ENCODE measurements around the gene MRPS7. TPM values are rescaled to one million over a fixed set of nuclear protein-coding genes. Genes with fewer than 3 reads are reported as not detected.

Gene MRPS7
- total and polyA plus RNA-seq, 2 donors (not counting 1 experiment from before 2014, with no cell fraction given): 44.2 to 51.5 TPM

- TF ChIP-seq EZH2 (IDR thresholded peaks at IDR 0.05; ENCODE audit: low read length, missing control alignments) (no peak), CTCF (conservative IDR thresholded peaks at IDR 0.05 in 1 of 2, IDR thresholded peaks at IDR 0.05 in 1 of 2; ENCODE audit: low read depth in 1 of 2, low read length in 2 of 2) (no peak)
- no peak overlapping the region for H3K9ac ChIP-seq (ENCODE audit: insufficient read depth, low read length)
- peaks cover 3% of the 10 kb centered on the region for H3K4me1 ChIP-seq (ENCODE audit: control insufficient read depth, extremely low read depth, insufficient read depth, low read length)
- no peaks in the 10 kb centered on the region for H3K27me3 ChIP-seq (ENCODE audit: control insufficient read depth, insufficient read depth, low read length)
- no peaks in the 10 kb centered on the region for H3K79me2 ChIP-seq (ENCODE audit: control insufficient read depth, insufficient read depth, low read length)
- peak overlapping the region; percentile 39 for H3K27ac ChIP-seq (ENCODE audit: insufficient read depth, low read length)
- no peaks in the 10 kb centered on the region for H3K9me3 ChIP-seq (ENCODE audit: control insufficient read depth, insufficient read depth, low read depth, low read length)
- no peaks in the 10 kb centered on the region for H4K20me1 ChIP-seq (ENCODE audit: control insufficient read depth, extremely low read depth, insufficient read depth, low read length)
- peaks cover 48% of the 10 kb centered on the region for H3K36me3 ChIP-seq (ENCODE audit: control insufficient read depth, insufficient read depth, low read length)
- H3K4me2 ChIP-seq (ENCODE audit: extremely low read depth, insufficient read depth, low read length): no peak overlapping the region
- peak; percentile 34 to 59 for DNase-seq (ENCODE audit: low read depth in 2 of 2)
- no peak overlapping the region for H2AFZ ChIP-seq (ENCODE audit: low read length)
- no peak overlapping the region for H3K4me3 ChIP-seq (replicated peaks in 1 of 4; ENCODE audit: control extremely low read depth in 1 of 4, insufficient read depth in 1 of 4, low read depth in 3 of 4, low read length in 4 of 4)
Measured at GRCh38 chr17:75241996-75242460, 19.7 kb upstream of the MRPS7 start.

GRCh38 chr17:75242461-75243042, 19.1 kb upstream of the MRPS7 start:
- H3K79me2 ChIP-seq (ENCODE audit: control insufficient read depth, insufficient read depth, low read length): no peaks in the 10 kb centered on the region
- TF ChIP-seq CTCF (conservative IDR thresholded peaks at IDR 0.05 in 1 of 2, IDR thresholded peaks at IDR 0.05 in 1 of 2; ENCODE audit: low read depth in 1 of 2, low read length in 2 of 2) (no peak), EZH2 (IDR thresholded peaks at IDR 0.05; ENCODE audit: low read length, missing control alignments) (no peak)
- no peak overlapping the region for H3K27ac ChIP-seq (ENCODE audit: insufficient read depth, low read length)
- H3K4me2 ChIP-seq (ENCODE audit: extremely low read depth, insufficient read depth, low read length): no peak overlapping the region
- no peaks in the 10 kb centered on the region for H3K27me3 ChIP-seq (ENCODE audit: control insufficient read depth, insufficient read depth, low read length)
- H2AFZ ChIP-seq (ENCODE audit: low read length): no peak overlapping the region
- H3K9ac ChIP-seq (ENCODE audit: insufficient read depth, low read length): no peak overlapping the region
- H3K4me3 ChIP-seq (replicated peaks in 1 of 4; ENCODE audit: control extremely low read depth in 1 of 4, insufficient read depth in 1 of 4, low read depth in 3 of 4, low read length in 4 of 4): no peak overlapping the region
- no peaks in the 10 kb centered on the region for H4K20me1 ChIP-seq (ENCODE audit: control insufficient read depth, extremely low read depth, insufficient read depth, low read length)
- H3K9me3 ChIP-seq (ENCODE audit: control insufficient read depth, insufficient read depth, low read depth, low read length): no peaks in the 10 kb centered on the region
- peaks cover 3% of the 10 kb centered on the region for H3K4me1 ChIP-seq (ENCODE audit: control insufficient read depth, extremely low read depth, insufficient read depth, low read length)
- DNase-seq (ENCODE audit: low read depth in 2 of 2): no peak
- H3K36me3 ChIP-seq (ENCODE audit: control insufficient read depth, insufficient read depth, low read length): peaks cover 45% of the 10 kb centered on the region

- H3K4me3 ChIP-seq (replicated peaks in 1 of 4; ENCODE audit: control extremely low read depth in 1 of 4, insufficient read depth in 1 of 4, low read depth in 3 of 4, low read length in 4 of 4): no peak overlapping the region
- peaks cover 6% of the 10 kb centered on the region for H3K79me2 ChIP-seq (ENCODE audit: control insufficient read depth, insufficient read depth, low read length)
- H3K4me1 ChIP-seq (ENCODE audit: control insufficient read depth, extremely low read depth, insufficient read depth, low read length): peaks cover 3% of the 10 kb centered on the region
- H3K4me2 ChIP-seq (ENCODE audit: extremely low read depth, insufficient read depth, low read length): no peak overlapping the region
- peaks cover 35% of the 10 kb centered on the region for H3K36me3 ChIP-seq (ENCODE audit: control insufficient read depth, insufficient read depth, low read length)
- H4K20me1 ChIP-seq (ENCODE audit: control insufficient read depth, extremely low read depth, insufficient read depth, low read length): no peaks in the 10 kb centered on the region
- TF ChIP-seq CTCF (conservative IDR thresholded peaks at IDR 0.05 in 1 of 2, IDR thresholded peaks at IDR 0.05 in 1 of 2; ENCODE audit: low read depth in 1 of 2, low read length in 2 of 2): no peak
- TF ChIP-seq EZH2 (IDR thresholded peaks at IDR 0.05; ENCODE audit: low read length, missing control alignments): no peak
- H3K27ac ChIP-seq (ENCODE audit: insufficient read depth, low read length): no peak overlapping the region
- H2AFZ ChIP-seq (ENCODE audit: low read length): no peak overlapping the region
- no peaks in the 10 kb centered on the region for H3K9me3 ChIP-seq (ENCODE audit: control insufficient read depth, insufficient read depth, low read depth, low read length)
- H3K27me3 ChIP-seq (ENCODE audit: control insufficient read depth, insufficient read depth, low read length): no peaks in the 10 kb centered on the region
- DNase-seq (ENCODE audit: low read depth in 2 of 2): no peak
- no peak overlapping the region for H3K9ac ChIP-seq (ENCODE audit: insufficient read depth, low read length)
Measured at GRCh38 chr17:75244133-75244866, 17.4 kb upstream of the MRPS7 start.

All from fibroblast of lung (primary cell).